K562 (cell line): Measurements from ENCODE around the gene SLC35F4.

Experiments
- FOXK1 ChIP-seq: sonication (generic); formaldehyde crosslinking; IDR thresholded peaks from 2 replicates; pipeline ENCODE4 v1.8.0; 2022; ENCODE audit warnings: missing genetic modification reagents, mild to moderate bottlenecking, borderline replicate concordance
- SIN3A ChIP-seq, 2 experiments: fragments of 150-350 bp in 1 of 2; IDR thresholded peaks; 2 replicates each; pipeline ENCODE4 v1.6.1; 2011 to 2016; ENCODE audit warnings: borderline replicate concordance in 2 of 2, low read depth in 2 of 2, low read length in 2 of 2, mild to moderate bottlenecking in 2 of 2, moderate library complexity in 2 of 2; ENCODE audit not compliant: control insufficient read depth in 1 of 2
- TFE3 ChIP-seq: fragments of 450-650 bp; formaldehyde crosslinking; IDR thresholded peaks from 2 replicates; pipeline ENCODE4 v1.4.0; 2020; ENCODE audit warnings: mild to moderate bottlenecking, mixed read lengths
- USF1 ChIP-seq: sonication (generic); formaldehyde crosslinking; IDR thresholded peaks from 2 replicates; pipeline ENCODE4 v1.9.0; 2022; ENCODE audit warnings: mild to moderate bottlenecking, missing genetic modification reagents
- ZBTB17 ChIP-seq: fragments of 450-650 bp; formaldehyde crosslinking; IDR thresholded peaks from 2 replicates; pipeline ENCODE4 v1.4.0; 2020; ENCODE audit warnings: mild to moderate bottlenecking

GRCh38 chr14:57796556-57796955, 69.3 kb downstream of the SLC35F4 start:
- TF ChIP-seq FOXK1 (CRISPR knock-in tag) (no peak), SIN3A (IDR thresholded peaks at IDR 0.05; ENCODE audit: borderline replicate concordance in 2 of 2, control insufficient read depth in 1 of 2, low read depth in 2 of 2, low read length in 2 of 2) (no peak), ZBTB17 (CRISPR knock-in tag) (no peak), TFE3 (CRISPR knock-in tag) (no peak), USF1 (CRISPR knock-in tag) (no peak)
